ENCODE measurements around the gene UBTD1. TPM values are rescaled to one million over a fixed set of nuclear protein-coding genes. Genes with fewer than 3 reads are reported as not detected.

The UBTD1 gene
- total and polyA plus RNA-seq, 7 donors: 16.0 to 59.2 (median 39.2) TPM

DNA sequence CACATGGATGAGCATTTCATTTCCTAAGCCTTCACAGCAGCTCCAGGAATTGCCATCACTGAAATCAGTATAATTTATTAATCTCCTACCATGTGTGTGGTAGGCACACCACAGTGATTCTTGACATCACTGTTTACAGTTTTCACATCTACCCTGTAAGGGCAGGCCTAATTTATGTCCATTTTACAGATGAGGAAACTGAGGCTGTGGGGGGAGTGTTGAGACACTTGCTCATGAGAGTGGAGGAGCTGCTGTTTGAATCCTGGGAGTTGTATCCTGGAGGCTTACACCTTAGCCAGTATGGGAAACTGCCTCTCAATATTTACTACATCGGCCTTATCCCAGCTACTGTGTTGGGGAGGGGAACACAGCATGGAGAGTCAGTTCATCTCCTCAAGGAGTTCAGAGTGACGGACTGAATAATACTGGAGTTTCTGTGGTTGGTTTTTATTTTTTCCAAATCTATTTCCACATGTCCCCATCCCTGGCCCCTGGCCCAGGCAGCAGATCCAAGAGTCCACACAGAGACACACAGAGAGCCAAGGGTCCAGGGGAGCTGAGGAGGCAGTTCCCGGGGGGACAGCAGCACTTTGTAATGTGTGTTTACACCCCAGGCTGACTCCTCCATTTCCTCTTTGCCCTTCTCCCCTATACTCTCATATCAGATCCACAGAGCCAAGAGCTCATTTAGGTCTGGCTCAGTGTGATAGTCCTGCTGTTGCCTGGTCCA lies 13.2 kb downstream of the UBTD1 start:
- Histone ChIP-seq H3K9me3 (no peaks in the 10 kb centered on the region), H3K27ac (no peak overlapping the region), H3K4me3 (no peak overlapping the region), H3K27me3 (ENCODE audit: insufficient read depth in 3 of 3, low read length in 2 of 3) (no peaks in the 10 kb centered on the region), H3K36me3 (ENCODE audit: insufficient read depth in 1 of 2, low read depth in 1 of 2) (no peaks in the 10 kb centered on the region), H3K4me1 (peaks cover 31% of the 10 kb centered on the region)
- WGBS, 3 donors: 58 to 70% (median 63%) methylated on average over 3 of the region's 3 CpGs
- no peak for TF ChIP-seq CTCF (IDR thresholded peaks at IDR 0.05)
- ATAC-seq (peak in 1 of 4 donors; percentile 18), DNase-seq (peak; percentile 60 to 74)
- intact Hi-C loops (cut with DNase I): no loop called here

DNA sequence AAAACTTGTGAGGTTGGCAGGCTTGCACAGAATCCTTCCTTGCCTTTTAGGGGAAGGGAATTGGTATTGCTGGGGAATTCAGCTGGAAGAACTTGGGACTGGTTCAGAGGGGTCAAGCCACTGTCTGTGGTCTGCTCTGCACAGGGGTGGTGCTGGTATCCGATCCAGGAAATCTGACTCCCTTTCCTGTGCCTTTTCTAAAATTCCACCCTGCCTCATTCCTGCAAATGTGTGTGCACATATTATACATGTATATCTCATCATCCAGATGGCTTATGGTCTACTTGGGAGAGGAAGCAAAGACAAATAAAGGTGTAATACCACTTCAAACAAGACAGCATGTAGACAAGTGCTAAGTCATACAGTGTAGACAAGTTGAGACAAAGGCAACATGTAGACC lies 14.3 kb downstream of the UBTD1 start:
- DNase-seq (no peak), ATAC-seq (no peak)
- no peaks in the 10 kb centered on the region for H3K36me3 ChIP-seq (ENCODE audit: insufficient read depth in 1 of 2, low read depth in 1 of 2)
- H3K27me3 ChIP-seq (ENCODE audit: insufficient read depth in 3 of 3, low read length in 2 of 3): no peaks in the 10 kb centered on the region
- no peaks in the 10 kb centered on the region for H3K9me3 ChIP-seq
- peaks cover 38% of the 10 kb centered on the region for H3K4me1 ChIP-seq
- H3K4me3 ChIP-seq: no peak overlapping the region
- 34 to 64% (median 55%) methylated on average over 1 of the region's 1 CpG for WGBS, 3 donors
- intact Hi-C loops (cut with DNase I): no loop called here
- no peak for TF ChIP-seq CTCF (IDR thresholded peaks at IDR 0.05)
- no peak overlapping the region for H3K27ac ChIP-seq

GRCh38 chr10:97514344-97514743 lies 15.6 kb downstream of the UBTD1 start:
- WGBS, 3 donors: 34 to 57% (median 42%) methylated on average over 10 of the region's 10 CpGs
- no peak for TF ChIP-seq CTCF (IDR thresholded peaks at IDR 0.05)
- Histone ChIP-seq H3K36me3 (ENCODE audit: insufficient read depth in 1 of 2, low read depth in 1 of 2) (no peaks in the 10 kb centered on the region), H3K4me1 (peaks cover 45% of the 10 kb centered on the region), H3K9me3 (no peaks in the 10 kb centered on the region), H3K27me3 (ENCODE audit: insufficient read depth in 3 of 3, low read length in 2 of 3) (no peaks in the 10 kb centered on the region), H3K27ac (no peak overlapping the region), H3K4me3 (no peak overlapping the region)
- ATAC-seq: peak; percentile 76 to 89 (median 80)
- no peak for DNase-seq
- intact Hi-C loops (cut with DNase I): no loop called here

- intact Hi-C loops (cut with DNase I): no loop called here
- H3K36me3 ChIP-seq (ENCODE audit: insufficient read depth in 1 of 2, low read depth in 1 of 2): no peaks in the 10 kb centered on the region
- peak in 1 of 4 donors; percentile 43 for ATAC-seq
- TF ChIP-seq CTCF (IDR thresholded peaks at IDR 0.05): no peak
- H3K27me3 ChIP-seq (ENCODE audit: insufficient read depth in 3 of 3, low read length in 2 of 3): no peaks in the 10 kb centered on the region
- no peak for DNase-seq
- H3K27ac ChIP-seq: no peak overlapping the region
- no peaks in the 10 kb centered on the region for H3K9me3 ChIP-seq
- 45 to 77% (median 53%) methylated on average over 10 of the region's 10 CpGs for WGBS, 3 donors
- H3K4me3 ChIP-seq: no peak overlapping the region
- H3K4me1 ChIP-seq: peaks cover 51% of the 10 kb centered on the region
Measured at GRCh38 chr10:97515271-97515978, 16.7 kb downstream of the UBTD1 start.

All from psoas muscle (tissue), 8 donors.